B cell (primary cell): ENCODE measurements around the gene SNX24.

ENCODE experiments used
- EZH2 ChIP-seq: IDR thresholded peaks from 2 replicates; pipeline ENCODE4 v1.6.1; 2012; ENCODE audit warnings: borderline replicate concordance, low read depth, mild to moderate bottlenecking, moderate library complexity, low read length; ENCODE audit not compliant: insufficient read depth, poor library complexity, severe bottlenecking
- TF ChIP-seq, protein P1 (sequence below): fragments of 200-600 bp; IDR thresholded peaks from one replicate; pipeline ENCODE4 v1.8.0; 2022; ENCODE audit warnings: antibody characterized with exemption, mild to moderate bottlenecking

DNA sequence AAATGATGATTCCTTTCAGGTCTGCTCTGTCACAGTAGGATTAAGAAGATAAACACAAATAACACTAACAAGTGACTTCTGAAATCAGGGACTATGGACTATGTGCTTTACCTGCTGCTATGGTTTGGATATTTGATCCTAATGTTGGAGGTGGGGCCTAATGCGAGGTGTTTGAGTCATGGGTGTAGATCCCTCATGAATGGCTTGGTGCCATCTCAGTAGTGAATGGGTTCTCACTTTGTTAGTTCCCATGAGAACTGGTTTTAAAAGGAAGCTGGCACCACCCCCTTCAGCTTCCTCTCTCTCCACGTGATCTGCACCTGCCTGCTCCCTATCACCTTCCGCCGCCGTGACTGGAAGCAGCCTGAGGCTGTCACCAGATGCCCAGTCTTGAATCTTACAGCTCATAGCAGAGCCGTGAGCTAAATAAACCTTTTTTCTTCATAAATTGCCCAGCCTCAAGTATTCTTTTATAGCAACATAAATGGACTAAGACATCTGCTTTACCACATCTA is 187.8 kb downstream of the SNX24 start:
- TF ChIP-seq EZH2: no peak
- TF ChIP-seq, protein P1, sequence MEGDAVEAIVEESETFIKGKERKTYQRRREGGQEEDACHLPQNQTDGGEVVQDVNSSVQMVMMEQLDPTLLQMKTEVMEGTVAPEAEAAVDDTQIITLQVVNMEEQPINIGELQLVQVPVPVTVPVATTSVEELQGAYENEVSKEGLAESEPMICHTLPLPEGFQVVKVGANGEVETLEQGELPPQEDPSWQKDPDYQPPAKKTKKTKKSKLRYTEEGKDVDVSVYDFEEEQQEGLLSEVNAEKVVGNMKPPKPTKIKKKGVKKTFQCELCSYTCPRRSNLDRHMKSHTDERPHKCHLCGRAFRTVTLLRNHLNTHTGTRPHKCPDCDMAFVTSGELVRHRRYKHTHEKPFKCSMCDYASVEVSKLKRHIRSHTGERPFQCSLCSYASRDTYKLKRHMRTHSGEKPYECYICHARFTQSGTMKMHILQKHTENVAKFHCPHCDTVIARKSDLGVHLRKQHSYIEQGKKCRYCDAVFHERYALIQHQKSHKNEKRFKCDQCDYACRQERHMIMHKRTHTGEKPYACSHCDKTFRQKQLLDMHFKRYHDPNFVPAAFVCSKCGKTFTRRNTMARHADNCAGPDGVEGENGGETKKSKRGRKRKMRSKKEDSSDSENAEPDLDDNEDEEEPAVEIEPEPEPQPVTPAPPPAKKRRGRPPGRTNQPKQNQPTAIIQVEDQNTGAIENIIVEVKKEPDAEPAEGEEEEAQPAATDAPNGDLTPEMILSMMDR: no peak
